ENCODE data around the gene BACH2.
"Not testable (repeated sequence)": the region's sequence is repeated elsewhere in the genome, so short reads cannot be mapped to it uniquely, and the experiment has no call there.

Gene BACH2

GRCh38 chr6:90053614-90054013, 243.0 kb downstream of the BACH2 start:
- no peak for DNase-seq

GRCh38 chr6:90049295-90049694, 247.3 kb downstream of the BACH2 start:
- no peak for DNase-seq

GRCh38 chr6:90048206-90048967, 248.3 kb downstream of the BACH2 start:
- DNase-seq: no peak

GRCh38 chr6:90045535-90045934, 251.1 kb downstream of the BACH2 start:
- no peak for DNase-seq

- no peak for DNase-seq
Observed at GRCh38 chr6:90044833-90045381, 251.7 kb downstream of the BACH2 start.

- no peak for DNase-seq
Observed at GRCh38 chr6:90044182-90044832, 252.3 kb downstream of the BACH2 start.

GRCh38 chr6:90040931-90041330, 255.7 kb downstream of the BACH2 start:
- DNase-seq: no peak

GRCh38 chr6:90039911-90040310, 256.7 kb downstream of the BACH2 start:
- DNase-seq: no peak

GRCh38 chr6:90038961-90039653, 257.5 kb downstream of the BACH2 start:
- no peak for DNase-seq

GRCh38 chr6:90036963-90037362, 259.7 kb downstream of the BACH2 start:
- no peak for DNase-seq

GRCh38 chr6:90035047-90035723, 261.5 kb downstream of the BACH2 start:
- DNase-seq: no peak

GRCh38 chr6:90033746-90034271, 262.8 kb downstream of the BACH2 start:
- no peak for DNase-seq

- not testable (repeated sequence) for DNase-seq
Observed at GRCh38 chr6:90032489-90033212, 264.0 kb downstream of the BACH2 start.

- no peak for DNase-seq
Observed at GRCh38 chr6:90028995-90029635, 267.5 kb downstream of the BACH2 start.

GRCh38 chr6:90028066-90028778, 268.4 kb downstream of the BACH2 start:
- DNase-seq: no peak

GRCh38 chr6:90026216-90026615, 270.4 kb downstream of the BACH2 start:
- no peak for DNase-seq

- DNase-seq: peak; percentile 52
Observed at GRCh38 chr6:90025523-90026061, 271.1 kb downstream of the BACH2 start.

GRCh38 chr6:90024633-90025032, 272.0 kb downstream of the BACH2 start:
- no peak for DNase-seq

- DNase-seq: peak; percentile 46
Observed at GRCh38 chr6:90021711-90022110, 274.9 kb downstream of the BACH2 start.

GRCh38 chr6:90020746-90021145, 275.9 kb downstream of the BACH2 start:
- no peak for DNase-seq

GRCh38 chr6:90019216-90019615, 277.4 kb downstream of the BACH2 start:
- DNase-seq: no peak
